SU-DHL-6 (cell line): ENCODE results near the gene C1QTNF8.

Experiments
- H2AFZ ChIP-seq: fragments of 200-600 bp; sonication (generic); 2 replicates; pipeline ENCODE4 v1.6.1; 2014; ENCODE audit warnings: low read depth, mild to moderate bottlenecking, moderate library complexity, mixed read lengths, antibody characterized with exemption, low read length; ENCODE audit not compliant: severe bottlenecking
- H3F3A ChIP-seq: fragments of 200-600 bp; shearing (Covaris generic); 2 replicates; pipeline ENCODE4 v1.6.0; 2016; ENCODE audit warnings: antibody characterized with exemption, mild to moderate bottlenecking; ENCODE audit not compliant: insufficient read depth
- H3K27ac ChIP-seq: fragments of 200-600 bp; sonication (generic); 2 replicates; pipeline ENCODE4 v1.5.1; 2016; ENCODE audit warnings: low read depth, mild to moderate bottlenecking, low read length, moderate library complexity, mixed read lengths
- H3K27me3 ChIP-seq: fragments of 200-600 bp; sonication (generic), shearing (Covaris generic); 2 replicates; pipeline ENCODE4 v1.6.0; 2014; ENCODE audit warnings: mild to moderate bottlenecking, low read length
- H3K36me3 ChIP-seq: fragments of 200-600 bp; sonication (generic); 2 replicates; pipeline ENCODE4 v1.6.1; 2014; ENCODE audit warnings: mild to moderate bottlenecking, low read length, mixed read lengths
- H3K4me2 ChIP-seq: fragments of 300-600, 200-600 bp; shearing (Covaris generic), sonication (generic); 2 replicates; pipeline ENCODE4 v1.6.0; 2014; ENCODE audit warnings: low read length, low read depth, mild to moderate bottlenecking; ENCODE audit not compliant: poor library complexity, severe bottlenecking
- H3K4me3 ChIP-seq: fragments of 200-600 bp; sonication (generic); 2 replicates; pipeline ENCODE4 v1.5.1; 2014; ENCODE audit warnings: antibody characterized with exemption, low read length, mild to moderate bottlenecking, mixed read lengths; ENCODE audit not compliant: insufficient read depth, poor library complexity, severe bottlenecking
- H3K79me2 ChIP-seq: fragments of 200-600 bp; sonication (generic); 2 replicates; pipeline ENCODE4 v1.6.1; 2014; ENCODE audit warnings: mild to moderate bottlenecking, low read length, moderate library complexity; ENCODE audit not compliant: insufficient read depth
- H3K9ac ChIP-seq: fragments of 200-600 bp; sonication (generic); 2 replicates; pipeline ENCODE4 v1.7.0; 2014; ENCODE audit warnings: mild to moderate bottlenecking, low read length
- H3K9me2 ChIP-seq: fragments of 200-600 bp; sonication (generic); replicated peaks from 2 replicates; pipeline ENCODE4 v1.6.1; 2014; ENCODE audit warnings: low read length; ENCODE audit not compliant: insufficient read depth
- H3K9me3 ChIP-seq: fragments of 200-600 bp; sonication (generic); 2 replicates; pipeline ENCODE4 v1.6.1; 2014; ENCODE audit warnings: low read length, mixed read lengths; ENCODE audit not compliant: insufficient read depth
- H4K20me1 ChIP-seq: fragments of 200-600 bp; sonication (generic); 2 replicates; pipeline ENCODE4 v1.6.1; 2014; ENCODE audit warnings: low read depth, mild to moderate bottlenecking, antibody characterized with exemption, low read length, moderate library complexity, mixed read lengths
- CTCF ChIP-seq: fragments of 200-600 bp; sonication (generic); IDR thresholded peaks from one replicate; pipeline ENCODE4 v1.5.1; 2017; ENCODE audit warnings: antibody characterized with exemption, mild to moderate bottlenecking, low read length, moderate library complexity; ENCODE audit not compliant: insufficient read depth, poor library complexity, severe bottlenecking
- EZH2phosphoT487 ChIP-seq: fragments of 200-600 bp; sonication (generic), shearing (Covaris generic); conservative IDR thresholded peaks from 2 replicates; pipeline ENCODE4 v1.6.1; 2018; ENCODE audit warnings: mild to moderate bottlenecking, antibody characterized with exemption, low read length, moderate library complexity, mixed read lengths

The C1QTNF8 gene

GRCh38 chr16:1096169-1097082 lies at the start of gene C1QTNF8:
TSS of gene C1QTNF8 (minus strand) at chr16:1096244. CDS start at chr16:1094922, 1,322 bp downstream.
- Histone ChIP-seq H3K4me2 (no peak within 1 kb of the TSS), H4K20me1 (no peaks in the 10 kb centered on the region), H3K9me2 (no peaks in the 10 kb centered on the region), H3K9me3 (no peaks in the 10 kb centered on the region), H3K9ac (no peak within 1 kb of the TSS), H3K4me3 (no peak within 1 kb of the TSS), H2AFZ (no peak within 1 kb of the TSS), H3K79me2 (no peaks in the 10 kb centered on the region), H3F3A (no peaks in the 10 kb centered on the region), H3K27me3 (no peaks in the 10 kb centered on the region), H3K27ac (no peak within 1 kb of the TSS), H3K36me3 (no peaks in the 10 kb centered on the region)
- TF ChIP-seq CTCF = no peak
- no peak for TF ChIP-seq EZH2phosphoT487

GRCh38 chr16:1145383-1146100 lies 49.5 kb upstream of the C1QTNF8 start:
- H3K27me3 ChIP-seq = no peaks in the 10 kb centered on the region

More at GRCh38 chr16:1145383-1146100, 49.5 kb upstream of the C1QTNF8 start:
- no peaks in the 10 kb centered on the region for H4K20me1 ChIP-seq
- H3K36me3 ChIP-seq = no peaks in the 10 kb centered on the region
- no peaks in the 10 kb centered on the region for H3K9me3 ChIP-seq
- no peak overlapping the region for H3K27ac ChIP-seq
- no peak for TF ChIP-seq EZH2phosphoT487
- no peak for TF ChIP-seq CTCF
- no peaks in the 10 kb centered on the region for H3K9me2 ChIP-seq
- no peak overlapping the region for H3K4me3 ChIP-seq
- H3K79me2 ChIP-seq = no peaks in the 10 kb centered on the region
- H2AFZ ChIP-seq = no peak overlapping the region
- no peak overlapping the region for H3K4me2 ChIP-seq
- H3K9ac ChIP-seq = no peak overlapping the region
- no peaks in the 10 kb centered on the region for H3F3A ChIP-seq
